ENCODE measurements around the gene KDELR1.

- TF ChIP-seq POLR2A (IDR thresholded peaks at IDR 0.05) = no peak
- peak; percentile 54 to 80 (median 68) for TF ChIP-seq CTCF (IDR thresholded peaks at IDR 0.05)
Measured at GRCh38 chr19:48351341-48351752, 40.0 kb downstream of the KDELR1 start.

Measured in right lobe of liver (tissue), 4 donors.